NT2/D1 (cell line): ENCODE results near the gene GJB5.

Experiments
- YY1 ChIP-seq: IDR thresholded peaks from 2 replicates; pipeline ENCODE4 v1.6.1; 2011; ENCODE audit not compliant: insufficient read length, insufficient read depth
- ZNF274 ChIP-seq: IDR thresholded peaks from 2 replicates; pipeline ENCODE4 v1.6.1; 2011; ENCODE audit warnings: mild to moderate bottlenecking, low read depth, low read length

GRCh38 chr1:34740161-34740868, 14.5 kb upstream of the GJB5 start:
- TF ChIP-seq ZNF274 (no peak), YY1 (no peak)
